ENCODE measurements around the gene GRB7. TPM values are rescaled to one million over a fixed set of nuclear protein-coding genes. Genes with fewer than 3 reads are reported as not detected.

Gene GRB7
- total and polyA plus RNA-seq, 2 donors (not counting 3 experiments of a cell fraction or from before 2014, with no cell fraction given): 0.04 TPM; not detected in 1

DNA sequence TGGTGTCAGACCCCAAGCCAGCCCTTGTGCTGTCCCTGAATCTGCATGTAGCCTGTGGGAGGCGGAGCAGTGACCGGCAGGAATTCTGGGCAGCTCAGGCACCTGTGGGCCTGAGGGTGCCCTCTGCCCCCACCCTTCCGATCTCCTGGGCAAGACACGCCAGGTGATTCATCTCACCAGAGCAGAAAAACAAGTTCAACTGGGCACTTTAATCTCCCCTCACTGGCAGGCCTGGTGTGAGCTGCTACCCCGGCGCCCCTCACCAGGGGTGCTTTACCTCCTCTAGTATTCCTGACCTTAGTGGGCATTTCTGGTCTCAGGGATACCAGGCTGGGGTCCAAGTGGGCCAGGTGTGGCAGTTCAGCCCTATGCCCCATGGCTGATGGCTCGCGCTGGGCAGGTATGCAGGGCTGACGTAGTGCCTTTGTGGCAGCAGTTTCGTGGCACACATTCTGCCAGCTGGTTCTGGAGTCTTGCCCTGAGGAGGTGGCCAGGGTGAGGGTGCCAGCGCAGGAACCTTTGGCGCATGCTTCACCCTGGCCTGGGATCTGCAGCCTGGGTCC lies 31.9 kb upstream of the GRB7 start:
- intact Hi-C loops (cut with micrococcal nuclease): no loop called here
- POLR2A ChIA-PET: interaction anchor here (0.9 kb wide), 1 partner anchor 17 kb away, joined by 3 read pairs; no protein-coding TSS in a partner anchor
- Histone ChIP-seq H4K20me1 (replicated peaks; ENCODE audit: control insufficient read depth, extremely low read depth, insufficient read depth, low read length) (no peaks in the 10 kb centered on the region), H3K4me2 (ENCODE audit: insufficient read depth, low read length) (no peak overlapping the region), H2AFZ (ENCODE audit: low read depth, low read length) (no peak overlapping the region), H3K9me1 (replicated peaks; ENCODE audit: control insufficient read depth, extremely low read depth, insufficient read depth, low read length) (no peaks in the 10 kb centered on the region), H3K27me3 (ENCODE audit: control insufficient read depth in 2 of 2, insufficient read depth in 2 of 2, low read length in 2 of 2) (peaks cover 0 to 2% of the 10 kb centered on the region in 2 experiments), H3K27ac (ENCODE audit: insufficient read depth, low read depth, low read length) (no peak overlapping the region), H3K9ac (replicated peaks; ENCODE audit: extremely low read depth, insufficient read depth, low read length) (no peak overlapping the region), H3K36me3 (ENCODE audit: control insufficient read depth in 2 of 2, extremely low read depth in 1 of 2, insufficient read depth in 2 of 2, low read length in 2 of 2) (peaks cover 0 to 3% of the 10 kb centered on the region in 2 experiments), H3K4me1 (ENCODE audit: control insufficient read depth, extremely low read depth, insufficient read depth, low read length) (no peaks in the 10 kb centered on the region), H3K9me3 (replicated peaks; ENCODE audit: control insufficient read depth, insufficient read depth, low read length) (no peaks in the 10 kb centered on the region), H3K79me2 (ENCODE audit: control insufficient read depth, insufficient read depth, low read length) (no peaks in the 10 kb centered on the region), H3K4me3 (replicated peaks in 1 of 3; ENCODE audit: insufficient read depth in 1 of 3, low read depth in 1 of 3, low read length in 3 of 3) (no peak overlapping the region)
- CTCF ChIA-PET: no interaction called here
- no peak for FAIRE-seq
- DNase-seq (ENCODE audit: low read depth, low spot score): no peak
- BruUV-seq (replicated peaks): no TSS peak
- dilution Hi-C loops (cut with MboI; ENCODE audit: extremely low pct_ligation_motif_present, low sequenced_read_pairs): no loop called here
- TF ChIP-seq, protein P1, sequence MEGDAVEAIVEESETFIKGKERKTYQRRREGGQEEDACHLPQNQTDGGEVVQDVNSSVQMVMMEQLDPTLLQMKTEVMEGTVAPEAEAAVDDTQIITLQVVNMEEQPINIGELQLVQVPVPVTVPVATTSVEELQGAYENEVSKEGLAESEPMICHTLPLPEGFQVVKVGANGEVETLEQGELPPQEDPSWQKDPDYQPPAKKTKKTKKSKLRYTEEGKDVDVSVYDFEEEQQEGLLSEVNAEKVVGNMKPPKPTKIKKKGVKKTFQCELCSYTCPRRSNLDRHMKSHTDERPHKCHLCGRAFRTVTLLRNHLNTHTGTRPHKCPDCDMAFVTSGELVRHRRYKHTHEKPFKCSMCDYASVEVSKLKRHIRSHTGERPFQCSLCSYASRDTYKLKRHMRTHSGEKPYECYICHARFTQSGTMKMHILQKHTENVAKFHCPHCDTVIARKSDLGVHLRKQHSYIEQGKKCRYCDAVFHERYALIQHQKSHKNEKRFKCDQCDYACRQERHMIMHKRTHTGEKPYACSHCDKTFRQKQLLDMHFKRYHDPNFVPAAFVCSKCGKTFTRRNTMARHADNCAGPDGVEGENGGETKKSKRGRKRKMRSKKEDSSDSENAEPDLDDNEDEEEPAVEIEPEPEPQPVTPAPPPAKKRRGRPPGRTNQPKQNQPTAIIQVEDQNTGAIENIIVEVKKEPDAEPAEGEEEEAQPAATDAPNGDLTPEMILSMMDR (IDR thresholded peaks at IDR 0.05; ENCODE audit: extremely low read depth in 1 of 2, insufficient read depth in 1 of 2, low read depth in 1 of 2, low read length in 2 of 2): no peak
- TF ChIP-seq MYC (IDR thresholded peaks at IDR 0.05; ENCODE audit: low read depth, low read length) (no peak), GATA2 (IDR thresholded peaks at IDR 0.05; ENCODE audit: insufficient read depth, insufficient read length, low read depth, low read length) (no peak), FOS (IDR thresholded peaks at IDR 0.05; ENCODE audit: borderline replicate concordance, insufficient read depth, low read length) (no peak), POLR2A (IDR thresholded peaks at IDR 0.05; ENCODE audit: low read depth, low read length) (no peak), JUN (IDR thresholded peaks at IDR 0.05; ENCODE audit: borderline replicate concordance, insufficient read depth, insufficient read length, low read depth) (no peak), EZH2 (IDR thresholded peaks at IDR 0.05; ENCODE audit: borderline replicate concordance, low read depth, low read length, severe bottlenecking) (no peak), POLR2AphosphoS5 (IDR thresholded peaks at IDR 0.05; ENCODE audit: insufficient read depth, low read depth, low read length) (no peak)
- TF ChIP-seq, protein P2, sequence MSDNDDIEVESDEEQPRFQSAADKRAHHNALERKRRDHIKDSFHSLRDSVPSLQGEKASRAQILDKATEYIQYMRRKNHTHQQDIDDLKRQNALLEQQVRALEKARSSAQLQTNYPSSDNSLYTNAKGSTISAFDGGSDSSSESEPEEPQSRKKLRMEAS (IDR thresholded peaks at IDR 0.05; ENCODE audit: insufficient read depth, insufficient read length): no peak

Measured in endothelial cell of umbilical vein (primary cell).